Neuronal stem cell (in vitro differentiated cells): ENCODE data around the gene GDF2.

Experiments
- DNase-seq: peaks from one replicate; pipeline ENCODE4 v3.0.0-alpha.2; 2013; ENCODE audit warnings: low spot score
- H2AFZ ChIP-seq: one replicate; pipeline ENCODE4 v1.6.1; 2013; ENCODE audit warnings: mild to moderate bottlenecking, low read length, inconsistent platforms
- H2AK5ac ChIP-seq: 2 replicates; pipeline ENCODE4 v1.6.1; 2013; ENCODE audit warnings: low read depth, mild to moderate bottlenecking, inconsistent platforms, low read length, moderate library complexity, mixed read lengths
- H2BK120ac ChIP-seq: 2 replicates; pipeline ENCODE4 v1.6.1; 2013; ENCODE audit warnings: low read depth, mild to moderate bottlenecking, inconsistent platforms, low read length, moderate library complexity, mixed read lengths
- H2BK12ac ChIP-seq: one replicate; pipeline ENCODE4 v1.6.1; 2013; ENCODE audit warnings: low read length, inconsistent platforms
- H2BK15ac ChIP-seq: 2 replicates; pipeline ENCODE4 v1.6.1; 2013; ENCODE audit warnings: mild to moderate bottlenecking, low read length, inconsistent platforms, mixed read lengths
- H2BK5ac ChIP-seq: one replicate; pipeline ENCODE4 v1.6.1; 2013; ENCODE audit warnings: inconsistent platforms, mild to moderate bottlenecking, low read length, moderate library complexity
- H3K14ac ChIP-seq: one replicate; pipeline ENCODE4 v1.6.1; 2013; ENCODE audit warnings: low read length, inconsistent platforms
- H3K18ac ChIP-seq: 2 replicates; pipeline ENCODE4 v1.6.1; 2013; ENCODE audit warnings: low read length, inconsistent platforms
- H3K23ac ChIP-seq: 2 replicates; pipeline ENCODE4 v1.6.1; 2013; ENCODE audit warnings: low read depth, mild to moderate bottlenecking, mixed read lengths, low read length, inconsistent platforms; ENCODE audit not compliant: poor library complexity
- H3K27ac ChIP-seq: replicated peaks from 3 replicates; pipeline ENCODE4 v1.5.1; 2013; ENCODE audit warnings: low read length, inconsistent platforms
- H3K27me3 ChIP-seq, 3 experiments: 2 replicates each; pipeline ENCODE4 v1.6.1; 2013; ENCODE audit warnings: low read length in 3 of 3, mild to moderate bottlenecking in 2 of 3, inconsistent platforms in 1 of 3, low read depth in 1 of 3, mixed read lengths in 1 of 3, moderate library complexity in 1 of 3; ENCODE audit not compliant: control insufficient read depth in 3 of 3, insufficient read depth in 3 of 3
- H3K36me3 ChIP-seq, 2 donors: replicated peaks in 1 of 2; 2 replicates each; pipeline ENCODE4 v1.6.1; 2013; ENCODE audit warnings: low read length in 2 of 2; ENCODE audit not compliant: control insufficient read depth in 2 of 2, insufficient read depth in 2 of 2
- H3K4ac ChIP-seq: 2 replicates; pipeline ENCODE4 v1.6.1; 2013; ENCODE audit warnings: inconsistent platforms, mild to moderate bottlenecking, low read length, moderate library complexity
- H3K4me1 ChIP-seq, 2 donors: 1 replicate in 1 of 2; 2 replicates in 1 of 2; pipeline ENCODE4 v1.6.1; 2013; ENCODE audit warnings: low read length in 2 of 2, low read depth in 1 of 2; ENCODE audit not compliant: control insufficient read depth in 2 of 2, insufficient read depth in 1 of 2
- H3K4me2 ChIP-seq: one replicate; pipeline ENCODE4 v1.6.1; 2013; ENCODE audit warnings: mild to moderate bottlenecking, low read length, inconsistent platforms; ENCODE audit not compliant: insufficient read depth, poor library complexity, severe bottlenecking
- H3K4me3 ChIP-seq, 2 donors: 2 replicates each; pipeline ENCODE4 v1.5.1; 2013; ENCODE audit warnings: low read length in 2 of 2, mild to moderate bottlenecking in 2 of 2, inconsistent platforms in 1 of 2, moderate library complexity in 1 of 2
- H3K79me1 ChIP-seq: one replicate; pipeline ENCODE4 v1.6.1; 2013; ENCODE audit warnings: low read depth, mild to moderate bottlenecking, inconsistent platforms, low read length, moderate library complexity
- H3K9ac ChIP-seq: one replicate; pipeline ENCODE4 v1.6.1; 2013; ENCODE audit warnings: mild to moderate bottlenecking, low read depth, low read length, inconsistent platforms; ENCODE audit not compliant: poor library complexity
- H3K9me3 ChIP-seq, 2 donors: replicated peaks in 1 of 2; 2 replicates each; pipeline versions ENCODE3 to v1.6.1; 2013; ENCODE audit warnings: low read length in 2 of 2, mild to moderate bottlenecking in 2 of 2, inconsistent platforms in 1 of 2, low read depth in 1 of 2, mixed read lengths in 1 of 2, moderate library complexity in 1 of 2; ENCODE audit not compliant: control insufficient read depth in 2 of 2, insufficient read depth in 1 of 2
- H4K8ac ChIP-seq: one replicate; pipeline ENCODE4 v1.6.1; 2013; ENCODE audit warnings: low read depth, mild to moderate bottlenecking, inconsistent platforms, low read length, moderate library complexity
- H4K91ac ChIP-seq: one replicate; pipeline ENCODE4 v1.6.1; 2013; ENCODE audit warnings: low read length, low read depth, mild to moderate bottlenecking, inconsistent platforms; ENCODE audit not compliant: poor library complexity
- WGBS, 2 donors: extraction: QIAGEN DNeasy Blood & Tissue Kit; methylation state at CpG; one replicate each; pipeline ENCODE4 v1.1.7; 2013; ENCODE audit warnings: missing lambda C conversion rate in 2 of 2, mixed read lengths in 1 of 2; ENCODE audit not compliant: insufficient read length in 2 of 2, insufficient replicate concordance in 1 of 2; ENCODE audit errors: extremely low coverage in 2 of 2; 5-methylcytosine and 5-hydroxymethylcytosine counted together

Gene GDF2

GRCh38 chr10:47303105-47303504 lies 19.1 kb upstream of the GDF2 start:
- Histone ChIP-seq H2AK5ac (no peak overlapping the region), H3K23ac (no peak overlapping the region), H3K4me1 (peaks cover 5 to 10% of the 10 kb centered on the region in 2 donors), H3K14ac (peak overlapping the region; percentile 66), H2BK120ac (no peak overlapping the region), H2BK12ac (no peak overlapping the region), H3K79me1 (no peaks in the 10 kb centered on the region), H2BK15ac (no peak overlapping the region), H3K27ac (no peak overlapping the region), H3K9me3 (no peaks in the 10 kb centered on the region), H3K9ac (no peak overlapping the region), H3K18ac (no peak overlapping the region), H3K27me3 (peaks cover 0 to 40% (median 0%) of the 10 kb centered on the region in 3 experiments), H3K4ac (no peak overlapping the region), H4K8ac (no peak overlapping the region), H2AFZ (no peak overlapping the region), H3K4me3 (no peak overlapping the region), H2BK5ac (no peak overlapping the region), H3K36me3 (no peaks in the 10 kb centered on the region), H4K91ac (no peak overlapping the region), H3K4me2 (no peak overlapping the region)
- WGBS, 2 donors: no CpG with 5 or more reads among the region's 7 CpGs
- no peak for DNase-seq

GRCh38 chr10:47303866-47304265 lies 18.4 kb upstream of the GDF2 start:
- Histone ChIP-seq H2AFZ (no peak overlapping the region), H3K36me3 (no peaks in the 10 kb centered on the region), H3K18ac (no peak overlapping the region), H2BK15ac (no peak overlapping the region), H3K9ac (no peak overlapping the region), H3K23ac (peak overlapping the region; percentile 46), H2AK5ac (no peak overlapping the region), H4K91ac (no peak overlapping the region), H2BK12ac (no peak overlapping the region), H2BK120ac (no peak overlapping the region), H3K4ac (no peak overlapping the region), H2BK5ac (no peak overlapping the region), H3K4me2 (no peak overlapping the region), H3K9me3 (no peaks in the 10 kb centered on the region), H3K79me1 (no peaks in the 10 kb centered on the region), H3K27ac (no peak overlapping the region), H3K27me3 (peaks cover 0 to 35% (median 0%) of the 10 kb centered on the region in 3 experiments), H3K4me3 (no peak overlapping the region), H4K8ac (no peak overlapping the region), H3K14ac (no peak overlapping the region), H3K4me1 (peaks cover 4 to 8% of the 10 kb centered on the region in 2 donors)
- DNase-seq: no peak
- WGBS, 2 donors: no CpG with 5 or more reads among the region's 6 CpGs

GRCh38 chr10:47305566-47305965 lies 16.7 kb upstream of the GDF2 start:
- Histone ChIP-seq H3K9me3 (no peaks in the 10 kb centered on the region), H3K27ac (no peak overlapping the region), H3K4me3 (no peak overlapping the region), H2BK120ac (no peak overlapping the region), H2BK15ac (no peak overlapping the region), H3K27me3 (peaks cover 0 to 21% (median 0%) of the 10 kb centered on the region in 3 experiments), H2BK12ac (no peak overlapping the region), H3K18ac (no peak overlapping the region), H3K4ac (no peak overlapping the region), H3K36me3 (no peaks in the 10 kb centered on the region), H3K14ac (no peak overlapping the region), H4K91ac (no peak overlapping the region), H3K9ac (no peak overlapping the region), H3K4me2 (no peak overlapping the region), H4K8ac (no peak overlapping the region), H3K23ac (no peak overlapping the region), H2BK5ac (no peak overlapping the region), H2AK5ac (no peak overlapping the region), H2AFZ (no peak overlapping the region), H3K79me1 (no peaks in the 10 kb centered on the region), H3K4me1 (peaks cover 3 to 4% of the 10 kb centered on the region in 2 donors)
- DNase-seq: no peak
- WGBS, 2 donors: no CpG with 5 or more reads among the region's 2 CpGs

GRCh38 chr10:47306387-47307210 lies 15.7 kb upstream of the GDF2 start:
- Histone ChIP-seq H3K9ac (no peak overlapping the region), H3K36me3 (no peaks in the 10 kb centered on the region), H2BK120ac (no peak overlapping the region), H2AK5ac (no peak overlapping the region), H3K23ac (no peak overlapping the region), H3K9me3 (no peaks in the 10 kb centered on the region), H3K4me3 (no peak overlapping the region), H2BK15ac (no peak overlapping the region), H3K4ac (no peak overlapping the region), H3K14ac (no peak overlapping the region), H3K18ac (no peak overlapping the region), H3K79me1 (no peaks in the 10 kb centered on the region), H3K4me1 (peaks cover 3 to 4% of the 10 kb centered on the region in 2 donors), H3K27ac (no peak overlapping the region), H4K91ac (no peak overlapping the region), H2BK5ac (no peak overlapping the region), H2AFZ (no peak overlapping the region), H3K4me2 (no peak overlapping the region), H2BK12ac (no peak overlapping the region), H4K8ac (no peak overlapping the region), H3K27me3 (peaks cover 0 to 11% (median 0%) of the 10 kb centered on the region in 3 experiments)
- WGBS, 2 donors: no CpG with 5 or more reads among the region's 10 CpGs
- DNase-seq: no peak
